Activated T-cell treated with anti-CD3 and anti-CD28 coated beads, Interleukin-2, amount 50 U/mL, for 24 hours (primary cell): ENCODE results near the gene SAP30BP.

Experiments
- DNase-seq: peaks from one replicate; pipeline ENCODE4 v3.0.0-alpha.2; 2020
- H3K27ac Mint-ChIP-seq: 2 replicates; pipeline ENCODE4 v1.8.0; 2020; ENCODE audit warnings: mild to moderate bottlenecking, mixed read lengths
- H3K27me3 Mint-ChIP-seq: 2 replicates; pipeline ENCODE4 v1.8.0; 2020; ENCODE audit warnings: mixed read lengths
- H3K36me3 Mint-ChIP-seq: 2 replicates; pipeline ENCODE4 v1.8.0; 2020; ENCODE audit warnings: low read depth, mixed read lengths
- H3K4me1 Mint-ChIP-seq: 2 replicates; pipeline ENCODE4 v1.8.0; 2020; ENCODE audit warnings: low read depth, mixed read lengths
- H3K4me3 Mint-ChIP-seq: 2 replicates; pipeline ENCODE4 v1.8.0; 2020; ENCODE audit warnings: mild to moderate bottlenecking, moderate library complexity, mixed read lengths
- H3K9me3 Mint-ChIP-seq: 2 replicates; pipeline ENCODE4 v1.8.0; 2020; ENCODE audit warnings: mixed read lengths

Gene SAP30BP

DNA sequence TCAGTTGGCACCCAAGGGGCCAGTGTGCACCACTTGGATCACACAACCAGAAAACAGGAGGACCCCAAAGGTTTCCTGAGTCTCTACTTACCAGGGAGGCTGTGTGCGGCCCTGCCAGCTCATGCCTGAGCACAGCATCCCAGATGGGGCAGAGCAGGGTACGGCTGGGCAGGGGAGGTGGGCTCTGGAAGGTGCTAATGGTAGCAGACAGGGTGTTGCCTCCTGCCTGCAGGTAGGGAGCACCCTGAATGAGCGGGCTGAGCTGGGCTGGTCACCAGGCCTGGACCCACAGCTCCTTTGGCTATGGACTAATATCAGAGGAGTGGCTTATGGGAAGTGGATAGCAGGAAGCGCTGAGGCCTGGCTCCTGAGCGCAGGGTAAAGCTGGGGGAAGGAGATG is 14.8 kb upstream of the SAP30BP start:
- H3K4me1 Mint-ChIP-seq = peaks cover 4% of the 10 kb centered on the region

DNA sequence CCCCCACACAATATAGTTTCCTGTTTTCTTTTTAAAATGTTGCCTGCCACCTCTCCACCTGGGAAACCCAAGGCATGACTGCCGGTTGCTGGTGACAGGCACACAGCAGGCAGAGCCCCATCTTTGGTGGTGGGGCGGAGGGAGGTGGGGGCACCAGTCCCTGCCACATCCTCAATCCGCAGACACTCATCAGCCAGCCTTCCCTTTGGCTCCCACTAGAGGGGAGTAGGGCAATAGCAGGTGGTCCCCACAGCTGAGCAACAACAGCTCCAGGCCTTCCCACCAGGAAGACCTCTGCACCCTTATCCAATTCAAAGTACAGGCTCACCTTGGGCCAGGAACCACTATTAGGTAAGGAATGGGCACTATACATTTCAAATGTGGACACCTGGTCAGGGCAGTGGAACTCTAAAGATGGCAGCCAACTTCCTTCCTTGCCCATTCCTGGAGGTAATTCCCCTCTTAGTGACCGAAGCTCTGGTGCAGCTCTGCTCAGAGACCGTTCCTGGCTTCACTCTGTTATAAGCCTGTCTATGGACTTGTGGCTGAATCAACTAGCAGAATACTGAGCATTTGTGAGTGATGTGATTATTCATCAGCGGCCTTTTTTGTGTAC is 14.1 kb upstream of the SAP30BP start:
- no peak for DNase-seq
- H3K4me3 Mint-ChIP-seq = no peak overlapping the region
- no peak overlapping the region for H3K27ac Mint-ChIP-seq
- H3K4me1 Mint-ChIP-seq = peaks cover 4% of the 10 kb centered on the region
- no peaks in the 10 kb centered on the region for H3K9me3 Mint-ChIP-seq
- peaks cover 64% of the 10 kb centered on the region for H3K36me3 Mint-ChIP-seq
- H3K27me3 Mint-ChIP-seq = no peaks in the 10 kb centered on the region

More for the DNA sequence above, 14.8 kb upstream of the SAP30BP start:
- Mint-ChIP-seq H3K9me3 (no peaks in the 10 kb centered on the region), H3K27ac (no peak overlapping the region), H3K4me3 (no peak overlapping the region), H3K36me3 (peaks cover 66% of the 10 kb centered on the region), H3K27me3 (no peaks in the 10 kb centered on the region)
- DNase-seq = no peak

DNA sequence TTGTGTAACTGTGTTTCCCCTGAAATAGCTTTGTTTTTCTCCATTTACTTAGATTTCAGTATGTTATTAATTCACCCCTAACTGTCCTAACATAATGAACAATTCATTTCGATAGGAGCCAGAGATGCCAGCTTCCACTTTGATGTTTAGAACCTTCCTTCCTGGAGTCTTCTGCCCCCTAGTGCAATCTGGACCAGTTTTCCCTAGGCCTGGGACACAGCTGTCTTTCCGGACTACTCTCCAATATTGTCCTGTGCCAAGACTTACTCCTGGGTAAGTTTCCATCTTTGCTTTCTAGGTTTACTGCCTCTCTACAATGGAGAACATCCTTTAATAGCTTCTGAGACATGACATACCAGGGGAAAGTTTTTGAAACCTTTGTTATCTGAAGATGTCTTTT is 13.0 kb upstream of the SAP30BP start:
- no peak for DNase-seq
- Mint-ChIP-seq H3K27ac (peak overlapping the region; percentile 49), H3K36me3 (peaks cover 60% of the 10 kb centered on the region), H3K27me3 (no peaks in the 10 kb centered on the region), H3K4me1 (peaks cover 4% of the 10 kb centered on the region), H3K9me3 (no peaks in the 10 kb centered on the region), H3K4me3 (no peak overlapping the region)

DNA sequence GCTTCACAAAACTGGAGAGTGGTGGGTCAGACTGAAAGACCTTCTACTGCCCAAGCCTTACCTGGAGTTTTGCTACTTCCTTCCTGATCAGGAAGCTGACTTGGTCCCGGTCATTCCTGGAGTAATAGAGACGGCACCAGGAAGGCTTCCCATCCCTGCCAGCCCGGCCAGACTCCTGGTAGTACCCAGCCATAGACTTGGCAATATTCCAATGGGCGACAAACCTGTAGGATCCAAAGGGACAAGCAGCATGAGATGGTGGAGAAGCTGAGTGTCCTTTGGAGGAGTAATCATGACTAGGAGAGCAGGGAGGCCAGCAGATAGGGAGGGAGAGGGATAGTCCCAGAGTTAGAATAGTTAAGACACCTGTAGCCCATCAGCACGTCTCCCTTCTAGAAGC is 8.9 kb upstream of the SAP30BP start:
- Mint-ChIP-seq H3K27me3 (no peaks in the 10 kb centered on the region), H3K4me1 (no peaks in the 10 kb centered on the region), H3K27ac (no peak overlapping the region), H3K36me3 (peaks cover 60% of the 10 kb centered on the region), H3K9me3 (no peaks in the 10 kb centered on the region), H3K4me3 (no peak overlapping the region)
- no peak for DNase-seq

DNA sequence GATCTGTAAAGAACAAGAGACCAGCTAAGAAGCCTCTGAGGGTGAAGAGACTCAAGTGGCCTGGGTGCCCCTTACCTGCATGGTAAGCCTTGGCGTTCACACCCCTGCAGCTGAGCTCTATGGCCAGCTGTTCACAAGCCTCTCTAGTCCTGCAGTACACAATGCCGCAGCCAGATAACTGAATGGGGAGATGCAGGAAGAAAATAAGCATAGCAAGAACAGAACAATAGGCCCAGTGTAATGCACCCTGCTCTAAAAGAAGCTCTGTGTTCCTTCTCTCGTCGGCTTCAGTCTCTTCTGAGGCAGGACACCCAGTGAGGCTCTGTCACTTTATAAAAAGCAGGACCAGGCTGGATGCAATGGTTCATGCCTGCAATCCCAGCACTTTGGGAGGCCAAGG is 5.6 kb upstream of the SAP30BP start:
- no peaks in the 10 kb centered on the region for H3K9me3 Mint-ChIP-seq
- H3K27me3 Mint-ChIP-seq = no peaks in the 10 kb centered on the region
- H3K36me3 Mint-ChIP-seq = peaks cover 54% of the 10 kb centered on the region
- peaks cover 12% of the 10 kb centered on the region for H3K4me1 Mint-ChIP-seq
- DNase-seq = no peak
- no peak overlapping the region for H3K27ac Mint-ChIP-seq
- no peak overlapping the region for H3K4me3 Mint-ChIP-seq

DNA sequence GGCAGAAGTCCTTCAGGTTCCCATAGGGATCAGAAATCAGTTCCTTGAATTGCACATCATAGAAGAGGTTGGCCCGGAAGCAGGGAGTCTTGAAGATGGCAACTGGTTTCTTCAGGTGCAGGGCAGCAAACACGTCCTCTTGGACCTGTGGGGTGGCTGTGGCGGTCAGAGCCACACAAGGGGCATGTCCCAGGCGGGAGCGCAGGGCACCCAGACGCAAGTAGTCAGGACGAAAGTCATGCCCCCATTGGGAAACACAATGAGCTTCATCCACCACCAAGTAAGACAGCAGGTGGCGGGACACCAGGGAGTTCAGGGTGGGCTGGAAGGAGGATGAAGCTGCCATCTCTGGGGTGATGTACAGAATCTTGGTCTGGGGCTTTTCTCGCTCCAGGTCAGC is 4.6 kb upstream of the SAP30BP start:
- Mint-ChIP-seq H3K27ac (no peak overlapping the region), H3K4me3 (no peak overlapping the region), H3K27me3 (no peaks in the 10 kb centered on the region), H3K36me3 (peaks cover 47% of the 10 kb centered on the region), H3K4me1 (peaks cover 12% of the 10 kb centered on the region), H3K9me3 (no peaks in the 10 kb centered on the region)
- no peak for DNase-seq

DNA sequence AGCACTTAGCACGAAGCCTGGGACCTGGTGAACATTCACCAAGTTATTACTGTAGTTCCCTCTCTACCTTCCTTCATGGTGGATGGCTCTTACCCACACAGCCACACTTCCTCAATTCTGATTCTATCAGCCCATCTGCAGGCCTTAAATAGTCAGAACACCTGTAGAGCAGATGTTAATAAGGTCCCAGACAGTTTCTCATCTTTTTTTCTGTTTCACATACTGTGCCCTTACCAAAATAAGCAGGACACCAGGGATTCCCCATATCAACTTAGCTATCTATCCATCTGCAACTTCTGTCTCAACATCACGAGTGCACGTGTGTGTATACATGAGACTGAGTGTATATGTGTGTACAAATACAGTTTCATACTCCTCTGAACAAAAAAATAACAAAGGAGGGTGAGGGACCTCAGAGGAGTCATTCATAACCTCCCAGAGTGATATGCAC is 3.0 kb upstream of the SAP30BP start:
- Mint-ChIP-seq H3K27ac (no peak overlapping the region), H3K4me3 (no peak overlapping the region), H3K36me3 (peaks cover 54% of the 10 kb centered on the region), H3K9me3 (no peaks in the 10 kb centered on the region), H3K4me1 (peaks cover 22% of the 10 kb centered on the region), H3K27me3 (no peaks in the 10 kb centered on the region)
- DNase-seq = no peak

DNA sequence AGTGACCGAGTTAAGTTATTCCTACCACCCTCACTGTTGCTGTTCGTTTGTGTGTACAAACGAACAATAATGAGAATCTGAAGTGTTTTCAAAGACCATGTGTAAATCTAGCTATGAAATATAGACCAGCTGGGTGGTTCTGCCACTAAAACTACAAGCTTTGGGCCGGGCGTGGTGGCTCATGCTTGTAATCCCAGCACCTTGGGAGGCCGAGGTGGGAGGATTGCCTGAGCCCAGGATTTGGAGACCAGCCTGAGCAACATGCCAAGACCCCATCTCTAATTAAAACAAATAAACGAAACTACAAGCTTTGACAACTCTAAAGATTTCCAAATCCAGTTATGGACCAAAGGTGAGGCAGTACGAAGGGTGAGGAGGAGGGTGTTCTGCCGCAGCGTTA is 1.2 kb upstream of the SAP30BP start:
- Mint-ChIP-seq H3K4me3 (no peak overlapping the region), H3K4me1 (peaks cover 33% of the 10 kb centered on the region), H3K36me3 (peaks cover 56% of the 10 kb centered on the region), H3K27me3 (no peaks in the 10 kb centered on the region), H3K9me3 (no peaks in the 10 kb centered on the region), H3K27ac (peak overlapping the region; percentile 52)
- DNase-seq = no peak

DNA sequence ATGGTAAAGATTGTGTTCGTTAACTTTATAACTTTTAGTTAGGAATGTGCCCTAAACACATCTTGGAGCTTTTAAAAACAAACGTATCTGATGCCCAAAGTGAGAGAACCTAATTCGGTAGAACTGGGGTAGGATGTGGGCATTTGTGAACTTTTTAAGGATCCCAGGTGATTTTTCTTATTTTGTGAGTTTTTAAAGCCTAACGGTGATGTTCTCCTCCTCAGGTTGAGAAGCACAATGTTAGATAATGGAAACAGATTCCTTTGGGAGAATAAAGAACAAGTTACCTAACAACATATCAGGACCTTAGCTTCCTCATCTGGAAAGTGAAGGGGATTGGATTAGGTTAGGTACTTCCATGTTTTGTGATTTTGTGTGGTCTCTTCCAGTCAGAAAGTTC is 687 bp downstream of the SAP30BP start:
- H3K27ac Mint-ChIP-seq = no peak overlapping the region
- H3K9me3 Mint-ChIP-seq = no peaks in the 10 kb centered on the region
- H3K36me3 Mint-ChIP-seq = peaks cover 58% of the 10 kb centered on the region
- DNase-seq = no peak
- no peak overlapping the region for H3K4me3 Mint-ChIP-seq
- no peaks in the 10 kb centered on the region for H3K27me3 Mint-ChIP-seq
- H3K4me1 Mint-ChIP-seq = peaks cover 37% of the 10 kb centered on the region

DNA sequence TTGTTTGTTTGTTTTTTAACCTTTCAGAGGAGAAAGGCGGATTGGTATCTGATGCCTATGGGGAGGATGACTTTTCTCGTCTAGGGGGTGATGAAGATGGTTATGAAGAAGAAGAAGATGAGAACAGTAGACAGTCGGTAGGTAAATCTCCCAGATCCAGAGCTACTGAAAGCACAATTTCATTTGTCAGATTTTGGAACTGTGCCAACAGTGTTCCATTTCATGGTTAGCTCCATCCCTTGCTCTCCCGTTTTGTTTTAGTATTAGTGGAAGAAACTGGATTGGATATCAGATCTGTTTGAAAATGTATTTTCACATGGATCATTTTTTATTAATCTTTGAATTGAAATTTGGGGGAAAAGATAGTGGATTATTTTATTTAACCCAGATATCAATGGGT is 1.4 kb downstream of the SAP30BP start:
- H3K27ac Mint-ChIP-seq = no peak overlapping the region
- no peak for DNase-seq
- H3K36me3 Mint-ChIP-seq = peaks cover 62% of the 10 kb centered on the region
- no peak overlapping the region for H3K4me3 Mint-ChIP-seq
- H3K4me1 Mint-ChIP-seq = peaks cover 37% of the 10 kb centered on the region
- no peaks in the 10 kb centered on the region for H3K27me3 Mint-ChIP-seq
- no peaks in the 10 kb centered on the region for H3K9me3 Mint-ChIP-seq

DNA sequence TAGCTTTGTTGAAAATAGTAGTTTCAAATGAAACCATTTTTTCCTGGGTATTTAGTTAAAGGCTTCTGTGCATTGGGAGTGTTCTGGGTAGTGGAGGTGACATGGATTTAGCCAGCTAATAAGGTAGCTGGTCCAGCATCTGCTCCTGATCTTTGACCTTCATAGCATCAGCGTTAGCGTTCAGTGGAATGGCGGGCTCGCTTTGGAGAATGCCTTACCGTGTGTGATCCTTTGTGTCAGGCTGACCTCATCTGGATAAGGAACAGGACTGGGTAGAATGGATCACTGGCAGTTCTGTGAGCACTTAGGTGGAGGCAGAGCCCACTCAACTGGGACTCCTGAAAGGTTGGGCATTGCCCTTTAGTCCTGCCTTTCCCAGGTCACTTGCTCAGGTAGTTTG is 3.7 kb downstream of the SAP30BP start:
- peaks cover 32% of the 10 kb centered on the region for H3K4me1 Mint-ChIP-seq
- H3K36me3 Mint-ChIP-seq = peaks cover 64% of the 10 kb centered on the region
- DNase-seq = no peak
- H3K9me3 Mint-ChIP-seq = no peaks in the 10 kb centered on the region
- H3K27me3 Mint-ChIP-seq = no peaks in the 10 kb centered on the region
- peak overlapping the region; percentile 52 for H3K27ac Mint-ChIP-seq
- H3K4me3 Mint-ChIP-seq = no peak overlapping the region

DNA sequence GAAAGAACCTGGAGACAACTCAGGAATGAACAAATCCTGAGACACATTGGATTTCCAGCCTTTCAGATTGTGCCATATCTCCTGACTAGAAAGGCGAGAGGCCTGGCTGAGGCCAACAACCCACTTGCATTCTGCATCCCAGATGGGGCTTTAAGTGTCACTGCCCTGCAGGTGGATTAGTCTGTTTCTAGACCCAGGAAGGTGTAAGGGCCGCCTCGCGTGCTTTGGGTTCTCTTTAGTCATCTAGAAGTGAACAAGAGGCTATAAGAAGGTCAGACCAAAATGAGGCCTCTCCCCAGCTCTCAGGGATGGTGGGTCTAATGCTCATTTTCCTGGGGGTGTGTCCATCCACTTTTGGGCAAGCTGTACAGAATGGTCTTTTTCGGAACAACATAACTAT is 4.9 kb downstream of the SAP30BP start:
- no peak overlapping the region for H3K4me3 Mint-ChIP-seq
- peak overlapping the region; percentile 11 for H3K27ac Mint-ChIP-seq
- H3K4me1 Mint-ChIP-seq = peaks cover 31% of the 10 kb centered on the region
- H3K36me3 Mint-ChIP-seq = peaks cover 75% of the 10 kb centered on the region
- no peak for DNase-seq
- H3K9me3 Mint-ChIP-seq = no peaks in the 10 kb centered on the region
- no peaks in the 10 kb centered on the region for H3K27me3 Mint-ChIP-seq

DNA sequence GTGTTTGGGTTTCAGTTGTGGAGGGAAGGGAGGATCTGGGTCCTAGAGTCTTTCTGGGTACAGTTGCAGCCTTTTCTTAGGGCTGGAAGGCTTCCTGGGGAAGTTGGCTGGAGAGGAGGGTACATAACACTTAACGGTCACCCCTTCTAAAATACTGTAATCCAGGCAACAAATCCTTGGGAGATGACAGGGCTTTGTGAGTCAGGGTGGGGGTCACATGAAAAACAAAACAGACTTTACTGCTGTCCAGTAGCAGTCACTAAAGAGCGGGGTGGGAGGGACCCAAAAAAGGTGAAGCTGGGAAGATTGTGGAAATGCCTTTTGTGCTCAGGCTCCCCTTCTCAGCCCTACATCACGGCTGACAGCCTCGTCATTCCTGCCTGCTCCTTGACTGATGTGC is 6.3 kb downstream of the SAP30BP start:
- Mint-ChIP-seq H3K4me1 (peaks cover 33% of the 10 kb centered on the region), H3K4me3 (no peak overlapping the region), H3K27ac (peak overlapping the region; percentile 29), H3K36me3 (peaks cover 78% of the 10 kb centered on the region), H3K27me3 (no peaks in the 10 kb centered on the region), H3K9me3 (no peaks in the 10 kb centered on the region)
- DNase-seq = no peak

DNA sequence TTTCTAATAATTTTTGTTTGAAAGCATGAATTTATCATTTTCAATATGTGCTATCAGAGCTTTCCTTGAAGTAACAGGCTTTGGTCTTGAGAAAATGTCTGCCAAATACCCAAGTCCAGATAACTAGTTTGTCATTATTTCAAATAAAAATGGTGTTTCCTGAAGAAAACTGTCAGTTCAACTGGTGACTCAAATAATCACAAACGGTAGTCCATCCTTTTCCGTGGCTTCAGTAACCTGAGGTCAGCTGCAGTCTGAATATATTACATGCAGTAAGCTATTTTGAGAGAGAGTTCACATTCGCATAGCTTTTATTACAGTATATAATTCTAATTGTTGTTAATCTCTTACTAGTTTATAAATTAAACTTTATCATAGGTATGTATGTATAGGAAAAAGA is 9.3 kb downstream of the SAP30BP start:
- Mint-ChIP-seq H3K36me3 (peaks cover 78% of the 10 kb centered on the region), H3K4me3 (no peak overlapping the region), H3K9me3 (no peaks in the 10 kb centered on the region), H3K27ac (no peak overlapping the region), H3K4me1 (peaks cover 19% of the 10 kb centered on the region), H3K27me3 (no peaks in the 10 kb centered on the region)
- DNase-seq = no peak

DNA sequence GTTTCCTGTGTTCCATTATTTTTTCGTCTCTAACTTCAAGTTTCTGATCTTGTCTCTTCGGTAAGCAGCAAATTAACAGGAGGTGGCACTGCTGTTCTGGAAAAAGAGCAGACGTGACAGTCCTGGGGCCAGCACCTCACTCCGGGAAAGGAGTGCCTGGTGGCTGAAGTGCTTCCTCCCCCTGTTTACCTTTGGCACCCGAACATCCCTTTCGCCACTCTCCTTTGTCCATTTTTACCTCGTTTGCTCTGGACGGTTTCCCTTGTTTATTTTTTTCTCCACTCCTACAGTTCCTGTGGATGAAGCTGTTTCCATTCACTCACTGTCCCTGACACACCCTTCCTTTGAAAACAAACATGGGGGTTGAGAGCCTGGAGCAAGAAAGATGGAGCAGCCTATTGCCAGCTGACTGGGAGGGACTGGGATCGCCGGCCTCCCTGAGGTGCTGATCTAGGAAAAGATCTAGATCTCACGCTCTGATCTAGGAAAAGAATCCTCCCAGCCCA is 12.6 kb downstream of the SAP30BP start:
- Mint-ChIP-seq H3K4me3 (no peak overlapping the region), H3K36me3 (peaks cover 70% of the 10 kb centered on the region), H3K27ac (peak overlapping the region; percentile 47), H3K27me3 (no peaks in the 10 kb centered on the region), H3K4me1 (peaks cover 34% of the 10 kb centered on the region), H3K9me3 (no peaks in the 10 kb centered on the region)
- no peak for DNase-seq

DNA sequence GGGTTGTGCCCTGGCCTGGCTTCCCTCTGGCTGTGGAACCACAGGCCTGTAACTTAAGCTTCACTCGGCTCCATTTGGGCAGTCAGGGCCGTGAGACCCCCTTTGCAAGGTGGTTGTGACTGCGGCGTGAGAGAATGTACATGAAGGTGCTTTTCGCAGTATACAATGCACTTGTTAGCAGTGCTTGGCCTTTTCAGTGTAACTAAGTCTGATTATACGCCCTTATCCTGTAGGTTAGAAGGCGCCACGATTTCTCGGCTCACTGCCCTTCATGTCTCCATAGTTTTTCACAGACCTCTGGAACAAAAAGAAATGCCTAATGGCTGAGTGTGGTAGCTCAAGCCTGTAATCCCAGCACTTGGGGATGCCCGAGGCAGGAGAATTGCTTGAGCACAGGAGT is 13.3 kb downstream of the SAP30BP start:
- Mint-ChIP-seq H3K4me3 (no peak overlapping the region), H3K4me1 (peaks cover 39% of the 10 kb centered on the region), H3K27me3 (no peaks in the 10 kb centered on the region), H3K36me3 (peaks cover 74% of the 10 kb centered on the region), H3K27ac (peak overlapping the region; percentile 47), H3K9me3 (no peaks in the 10 kb centered on the region)
- DNase-seq = no peak
